NB4 (cell line): Measurements from ENCODE around the gene TSEN2.

ENCODE experiments used
- DNase-seq: peaks from one replicate; pipeline ENCODE4 v3.0.0; 2010; ENCODE audit warnings: low read depth
- H3K4me3 ChIP-seq: one replicate; pipeline ENCODE4 v1.5.1; 2011; ENCODE audit warnings: mild to moderate bottlenecking, low read depth, low read length, moderate library complexity
- CTCF ChIP-seq: IDR thresholded peaks from one replicate; pipeline ENCODE4 v1.5.1; 2012; ENCODE audit warnings: low read depth, low read length
- MAX ChIP-seq: IDR thresholded peaks from 2 replicates; pipeline ENCODE4 v1.6.1; 2011; ENCODE audit warnings: low read depth, low read length
- MYC ChIP-seq: IDR thresholded peaks from 2 replicates; pipeline ENCODE4 v1.6.1; 2011; ENCODE audit warnings: low read depth, low read length
- POLR2A ChIP-seq: IDR thresholded peaks from 2 replicates; pipeline ENCODE4 v1.6.1; 2011; ENCODE audit warnings: mild to moderate bottlenecking; ENCODE audit not compliant: insufficient read length; ENCODE audit errors: extremely low read depth

The TSEN2 gene

GRCh38 chr3:12449889-12450682, 34.2 kb upstream of the TSEN2 start:
- no peak for DNase-seq
- TF ChIP-seq CTCF (no peak), MAX (no peak), POLR2A (no peak), MYC (no peak)
- H3K4me3 ChIP-seq: no peak overlapping the region

- TF ChIP-seq MAX (no peak), MYC (no peak), CTCF (no peak), POLR2A (no peak)
- peak; percentile 55 for DNase-seq
- no peak overlapping the region for H3K4me3 ChIP-seq
Measured at GRCh38 chr3:12451481-12451880, 32.8 kb upstream of the TSEN2 start.

GRCh38 chr3:12451960-12452359, 32.3 kb upstream of the TSEN2 start:
- DNase-seq: no peak
- no peak overlapping the region for H3K4me3 ChIP-seq
- TF ChIP-seq MYC (no peak), CTCF (no peak), MAX (no peak), POLR2A (no peak)

- no peak overlapping the region for H3K4me3 ChIP-seq
- TF ChIP-seq MAX (no peak), MYC (no peak), POLR2A (no peak), CTCF (no peak)
- DNase-seq: no peak
Measured at GRCh38 chr3:12452361-12453330, 31.6 kb upstream of the TSEN2 start.

GRCh38 chr3:12454076-12454815, 30.0 kb upstream of the TSEN2 start:
- no peak for DNase-seq
- H3K4me3 ChIP-seq: no peak overlapping the region
- no peak for TF ChIP-seq MYC
- no peak for TF ChIP-seq POLR2A
- no peak for TF ChIP-seq CTCF
- TF ChIP-seq MAX: no peak
